ENCODE results near the gene RHOU.

RHOU gene

GRCh38 chr1:228794173-228794572 is 58.9 kb downstream of the RHOU start:
- Histone ChIP-seq H3K79me2 (ENCODE audit: low read length) (no peaks in the 10 kb centered on the region), H3K27ac (ENCODE audit: low read length) (no peak overlapping the region), H3K4me3 (ENCODE audit: low read length) (peak overlapping the region; percentile 25; the same call in 1 of the 2 replicates), H3K4me1 (ENCODE audit: low read length) (peaks cover 31% of the 10 kb centered on the region), H4K20me1 (ENCODE audit: insufficient read depth, low read length) (no peaks in the 10 kb centered on the region), H3K9me3 (ENCODE audit: insufficient read depth, low read length) (no peaks in the 10 kb centered on the region), H3K4me2 (ENCODE audit: low read length) (peak overlapping the region; percentile 54), H2AFZ (ENCODE audit: low read depth, low read length) (no peak overlapping the region), H3K9ac (ENCODE audit: low read length) (no peak overlapping the region), H3K27me3 (ENCODE audit: low read depth, low read length) (peaks cover 55% of the 10 kb centered on the region), H3K36me3 (replicated peaks; ENCODE audit: low read depth, low read length) (no peaks in the 10 kb centered on the region)
- TF ChIP-seq, protein P1, sequence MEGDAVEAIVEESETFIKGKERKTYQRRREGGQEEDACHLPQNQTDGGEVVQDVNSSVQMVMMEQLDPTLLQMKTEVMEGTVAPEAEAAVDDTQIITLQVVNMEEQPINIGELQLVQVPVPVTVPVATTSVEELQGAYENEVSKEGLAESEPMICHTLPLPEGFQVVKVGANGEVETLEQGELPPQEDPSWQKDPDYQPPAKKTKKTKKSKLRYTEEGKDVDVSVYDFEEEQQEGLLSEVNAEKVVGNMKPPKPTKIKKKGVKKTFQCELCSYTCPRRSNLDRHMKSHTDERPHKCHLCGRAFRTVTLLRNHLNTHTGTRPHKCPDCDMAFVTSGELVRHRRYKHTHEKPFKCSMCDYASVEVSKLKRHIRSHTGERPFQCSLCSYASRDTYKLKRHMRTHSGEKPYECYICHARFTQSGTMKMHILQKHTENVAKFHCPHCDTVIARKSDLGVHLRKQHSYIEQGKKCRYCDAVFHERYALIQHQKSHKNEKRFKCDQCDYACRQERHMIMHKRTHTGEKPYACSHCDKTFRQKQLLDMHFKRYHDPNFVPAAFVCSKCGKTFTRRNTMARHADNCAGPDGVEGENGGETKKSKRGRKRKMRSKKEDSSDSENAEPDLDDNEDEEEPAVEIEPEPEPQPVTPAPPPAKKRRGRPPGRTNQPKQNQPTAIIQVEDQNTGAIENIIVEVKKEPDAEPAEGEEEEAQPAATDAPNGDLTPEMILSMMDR (IDR thresholded peaks at IDR 0.05; ENCODE audit: low read depth, low read length) = no peak
- no peak for TF ChIP-seq EZH2phosphoT487 (IDR thresholded peaks at IDR 0.05; ENCODE audit: low read depth)

- H3K27ac ChIP-seq (ENCODE audit: low read length) = no peak overlapping the region
- peak overlapping the region; percentile 25; the same call in 1 of the 2 replicates for H3K4me3 ChIP-seq (ENCODE audit: low read length)
- no peaks in the 10 kb centered on the region for H3K79me2 ChIP-seq (ENCODE audit: low read length)
- H3K4me2 ChIP-seq (ENCODE audit: low read length) = peak overlapping the region; percentile 54
- no peak overlapping the region for H2AFZ ChIP-seq (ENCODE audit: low read depth, low read length)
- peaks cover 34% of the 10 kb centered on the region for H3K4me1 ChIP-seq (ENCODE audit: low read length)
- no peaks in the 10 kb centered on the region for H3K36me3 ChIP-seq (replicated peaks; ENCODE audit: low read depth, low read length)
- peaks cover 55% of the 10 kb centered on the region for H3K27me3 ChIP-seq (ENCODE audit: low read depth, low read length)
- no peaks in the 10 kb centered on the region for H3K9me3 ChIP-seq (ENCODE audit: insufficient read depth, low read length)
- TF ChIP-seq, protein P1 (IDR thresholded peaks at IDR 0.05; ENCODE audit: low read depth, low read length) = no peak
- TF ChIP-seq EZH2phosphoT487 (IDR thresholded peaks at IDR 0.05; ENCODE audit: low read depth) = no peak
- H4K20me1 ChIP-seq (ENCODE audit: insufficient read depth, low read length) = no peaks in the 10 kb centered on the region
- no peak overlapping the region for H3K9ac ChIP-seq (ENCODE audit: low read length)
Observed at GRCh38 chr1:228794810-228795209, 59.5 kb downstream of the RHOU start.

DNA sequence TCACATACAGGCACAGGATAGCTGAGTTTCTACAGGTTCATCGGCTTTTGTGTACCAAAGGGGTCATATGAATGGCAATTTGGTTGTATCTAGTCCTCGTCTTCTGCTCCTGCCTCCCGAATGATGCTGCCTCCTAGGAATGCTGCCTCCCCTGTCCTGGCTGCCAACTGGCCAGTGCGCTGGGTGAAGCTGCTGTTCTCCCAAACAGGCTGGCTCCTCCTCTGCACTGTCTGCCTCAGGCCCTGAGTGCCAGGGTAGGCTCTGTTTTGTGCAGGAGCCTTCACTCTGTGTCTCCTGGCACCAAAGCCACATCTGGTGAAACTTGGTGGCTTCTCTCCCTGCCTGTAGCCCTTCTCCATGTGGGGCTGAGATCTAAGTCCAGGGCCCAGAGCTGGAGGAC is 60.3 kb downstream of the RHOU start:
- Histone ChIP-seq H3K27me3 (ENCODE audit: low read depth, low read length) (peaks cover 48% of the 10 kb centered on the region), H3K9me3 (ENCODE audit: insufficient read depth, low read length) (no peaks in the 10 kb centered on the region), H3K4me3 (ENCODE audit: low read length) (no peak overlapping the region), H3K27ac (ENCODE audit: low read length) (no peak overlapping the region), H3K79me2 (ENCODE audit: low read length) (no peaks in the 10 kb centered on the region), H3K4me1 (ENCODE audit: low read length) (peaks cover 37% of the 10 kb centered on the region), H3K9ac (ENCODE audit: low read length) (no peak overlapping the region), H2AFZ (ENCODE audit: low read depth, low read length) (no peak overlapping the region), H3K4me2 (ENCODE audit: low read length) (no peak overlapping the region), H3K36me3 (replicated peaks; ENCODE audit: low read depth, low read length) (no peaks in the 10 kb centered on the region), H4K20me1 (ENCODE audit: insufficient read depth, low read length) (no peaks in the 10 kb centered on the region)
- no peak for TF ChIP-seq EZH2phosphoT487 (IDR thresholded peaks at IDR 0.05; ENCODE audit: low read depth)
- TF ChIP-seq, protein P1 (IDR thresholded peaks at IDR 0.05; ENCODE audit: low read depth, low read length) = no peak

All from OCI-LY3 (cell line).